H1 (cell line): ENCODE measurements around the gene PPIAL4G.
"Not testable (repeated sequence)": the region's sequence is repeated elsewhere in the genome, so short reads cannot be mapped to it uniquely, and the experiment has no call there.

Source experiments
- CTCF ChIP-seq, 3 experiments: IDR thresholded peaks; 1 replicate in 2 of 3; 2 replicates in 1 of 3; pipeline versions ENCODE4 v1.5.1 to v1.6.1; 2011; ENCODE audit warnings: low read length in 3 of 3, mild to moderate bottlenecking in 3 of 3, inconsistent platforms in 2 of 3, low read depth in 1 of 3, moderate library complexity in 1 of 3; ENCODE audit not compliant: insufficient read depth in 1 of 3; ENCODE audit errors: control extremely low read depth in 1 of 3
- EZH2 ChIP-seq: fragments of 200-600 bp; sonication (generic); IDR thresholded peaks from 2 replicates; pipeline ENCODE4 v1.7.1; 2012; ENCODE audit warnings: low read depth, mild to moderate bottlenecking, moderate library complexity, low read length, inconsistent platforms; ENCODE audit not compliant: severe bottlenecking
- JUN ChIP-seq: IDR thresholded peaks from 2 replicates; pipeline ENCODE4 v1.6.1; 2011; ENCODE audit warnings: low read depth, mild to moderate bottlenecking, improper control_type of control experiment, low read length
- JUND ChIP-seq: IDR thresholded peaks from 2 replicates; pipeline ENCODE4 v1.6.1; 2011; ENCODE audit warnings: mild to moderate bottlenecking, improper control_type of control experiment, low read length
- MAFK ChIP-seq: IDR thresholded peaks from 2 replicates; pipeline ENCODE4 v1.6.1; 2012; ENCODE audit warnings: low read depth, mild to moderate bottlenecking, improper control_type of control experiment, low read length
- MAX ChIP-seq: IDR thresholded peaks from 2 replicates; pipeline ENCODE4 v1.6.1; 2012; ENCODE audit warnings: inconsistent platforms
- POLR2A ChIP-seq, 2 experiments: IDR thresholded peaks; 1 replicate in 1 of 2; 2 replicates in 1 of 2; pipeline ENCODE4 v1.6.1; 2011; ENCODE audit warnings: low read depth in 2 of 2, low read length in 2 of 2, mild to moderate bottlenecking in 2 of 2; ENCODE audit errors: control extremely low read depth in 1 of 2
- SP1 ChIP-seq: IDR thresholded peaks from 2 replicates; pipeline ENCODE4 v1.6.1; 2011; ENCODE audit warnings: low read depth, low read length
- TCF12 ChIP-seq: IDR thresholded peaks from 2 replicates; pipeline ENCODE4 v1.6.1; 2011; ENCODE audit warnings: low read depth, mild to moderate bottlenecking, low read length

GRCh38 chr1:148493933-148494332, 10.8 kb upstream of the PPIAL4G start:
- TF ChIP-seq JUN; SP1; EZH2; TCF12; MAFK; POLR2A (IDR thresholded peaks at IDR 0.05; ENCODE audit: control extremely low read depth in 1 of 2, low read depth in 2 of 2, low read length in 2 of 2); CTCF (IDR thresholded peaks at IDR 0.05; ENCODE audit: control extremely low read depth in 1 of 3, insufficient read depth in 1 of 3, low read depth in 1 of 3, low read length in 3 of 3); JUND; MAX: not testable (repeated sequence)
